Measurements from ENCODE around the gene BCAP31.
"Not testable (repeated sequence)": the region's sequence is repeated elsewhere in the genome, so short reads cannot be mapped to it uniquely, and the experiment has no call there.

- not testable (repeated sequence) for TF ChIP-seq EZH2phosphoT487 (IDR thresholded peaks at IDR 0.05; ENCODE audit: borderline replicate concordance, low read length); EZH2 (IDR thresholded peaks at IDR 0.05; ENCODE audit: low read length, unreplicated experiment)
Measured at GRCh38 chrX:153699784-153700371, 24.3 kb downstream of the BCAP31 start.

All from PC-3 (cell line).